Measurements from ENCODE around the gene CAMSAP2. TPM values are rescaled to one million over a fixed set of nuclear protein-coding genes. Genes with fewer than 3 reads are reported as not detected.
"Not testable (repeated sequence)": the region's sequence is repeated elsewhere in the genome, so short reads cannot be mapped to it uniquely, and the experiment has no call there.

CAMSAP2 gene
- total and polyA plus RNA-seq, 9 donors = 14.5 to 44.5 (median 33.6) TPM

DNA sequence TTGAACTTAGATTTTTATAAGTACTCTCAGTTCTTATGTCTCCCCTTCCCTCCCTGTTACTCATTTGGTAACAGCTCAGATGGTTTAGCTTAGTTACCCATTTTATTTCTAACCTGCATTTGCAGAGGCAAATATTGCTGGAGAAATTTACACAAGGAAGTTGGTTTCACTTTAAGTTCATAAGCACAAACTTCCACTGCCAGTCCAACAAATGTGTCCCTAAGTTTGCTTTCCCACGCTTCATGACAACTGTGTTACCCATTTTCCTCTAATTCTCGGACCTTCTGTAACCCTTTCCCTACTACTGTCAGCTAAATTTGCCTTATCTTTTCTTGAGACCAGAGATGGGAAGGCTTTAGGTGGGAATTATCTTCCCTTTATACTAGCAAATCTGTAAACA, 70.2 kb downstream of the CAMSAP2 start:
- Histone ChIP-seq H3K27me3 (no peaks in the 10 kb centered on the region), H3K4me3 (no peak overlapping the region), H3K27ac (no peak overlapping the region), H3K4me1 (ENCODE audit: insufficient read depth) (no peaks in the 10 kb centered on the region), H3K36me3 (no peaks in the 10 kb centered on the region), H3K9me3 (no peaks in the 10 kb centered on the region)
- intact Hi-C loops (cut with DNase I) = loop anchor here in 2 of 4 donors (10.0 kb wide), 2 partner anchors 144 to 184 kb away; partner anchors contain the start of genes DDX59 (in 1 of the 2) and KIF14 (in 1 of the 2)
- no peak for TF ChIP-seq EP300 (IDR thresholded peaks at IDR 0.05)
- DNase-seq = no peak
- 76 to 90% (median 87%) methylated on average over 2 of the region's 2 CpGs for WGBS, 3 donors

DNA sequence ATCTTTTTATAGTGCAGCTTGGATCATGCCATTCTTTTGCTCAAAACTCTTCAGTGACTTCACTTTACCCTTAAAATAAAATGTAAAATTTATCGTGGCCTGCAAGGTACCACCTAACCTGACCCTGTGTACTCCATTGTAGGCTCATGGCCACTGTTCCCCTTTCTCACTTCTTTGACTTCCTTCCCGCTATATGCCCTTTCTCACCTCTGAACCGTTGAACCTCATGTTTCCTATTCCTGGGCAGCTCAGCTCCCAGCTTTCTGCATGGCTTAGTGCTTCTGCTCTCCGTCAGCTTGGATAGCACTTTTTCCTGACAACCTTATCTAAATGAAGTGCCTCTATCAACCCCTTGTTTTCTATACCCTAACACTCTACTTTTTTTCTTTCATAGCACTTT, 73.0 kb downstream of the CAMSAP2 start:
- Histone ChIP-seq H3K4me3 (no peak overlapping the region), H3K4me1 (ENCODE audit: insufficient read depth) (no peaks in the 10 kb centered on the region), H3K27ac (no peak overlapping the region), H3K36me3 (no peaks in the 10 kb centered on the region), H3K27me3 (no peaks in the 10 kb centered on the region), H3K9me3 (no peaks in the 10 kb centered on the region)
- 66 to 73% (median 71%) methylated on average over 4 of the region's 4 CpGs for WGBS, 3 donors
- DNase-seq = no peak
- intact Hi-C loops (cut with DNase I) = loop anchor here in 1 of 4 donors (5.0 kb wide), 1 partner anchor 156 kb away; no protein-coding TSS in a partner anchor
- TF ChIP-seq, protein P1, sequence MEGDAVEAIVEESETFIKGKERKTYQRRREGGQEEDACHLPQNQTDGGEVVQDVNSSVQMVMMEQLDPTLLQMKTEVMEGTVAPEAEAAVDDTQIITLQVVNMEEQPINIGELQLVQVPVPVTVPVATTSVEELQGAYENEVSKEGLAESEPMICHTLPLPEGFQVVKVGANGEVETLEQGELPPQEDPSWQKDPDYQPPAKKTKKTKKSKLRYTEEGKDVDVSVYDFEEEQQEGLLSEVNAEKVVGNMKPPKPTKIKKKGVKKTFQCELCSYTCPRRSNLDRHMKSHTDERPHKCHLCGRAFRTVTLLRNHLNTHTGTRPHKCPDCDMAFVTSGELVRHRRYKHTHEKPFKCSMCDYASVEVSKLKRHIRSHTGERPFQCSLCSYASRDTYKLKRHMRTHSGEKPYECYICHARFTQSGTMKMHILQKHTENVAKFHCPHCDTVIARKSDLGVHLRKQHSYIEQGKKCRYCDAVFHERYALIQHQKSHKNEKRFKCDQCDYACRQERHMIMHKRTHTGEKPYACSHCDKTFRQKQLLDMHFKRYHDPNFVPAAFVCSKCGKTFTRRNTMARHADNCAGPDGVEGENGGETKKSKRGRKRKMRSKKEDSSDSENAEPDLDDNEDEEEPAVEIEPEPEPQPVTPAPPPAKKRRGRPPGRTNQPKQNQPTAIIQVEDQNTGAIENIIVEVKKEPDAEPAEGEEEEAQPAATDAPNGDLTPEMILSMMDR (IDR thresholded peaks at IDR 0.05) = no peak
- TF ChIP-seq POLR2A (IDR thresholded peaks at IDR 0.05) (no peak), EP300 (IDR thresholded peaks at IDR 0.05) (no peak)

GRCh38 chr1:200816624-200817224, 78.0 kb downstream of the CAMSAP2 start:
- DNase-seq; intact Hi-C loops (cut with DNase I); H3K4me3 ChIP-seq; H3K4me1 ChIP-seq (ENCODE audit: insufficient read depth); H3K36me3 ChIP-seq; H3K27ac ChIP-seq; H3K27me3 ChIP-seq; H3K9me3 ChIP-seq: not testable (repeated sequence)
- WGBS, 3 donors = 86 to 89% (median 88%) methylated on average over 24 to 26 of the region's 26 CpGs

GRCh38 chr1:200818248-200818647, 79.6 kb downstream of the CAMSAP2 start:
- no peak for DNase-seq
- no peak overlapping the region for H3K27ac ChIP-seq
- TF ChIP-seq, protein P1 (IDR thresholded peaks at IDR 0.05) = no peak
- TF ChIP-seq POLR2A (IDR thresholded peaks at IDR 0.05) (no peak), EP300 (IDR thresholded peaks at IDR 0.05) (no peak)
- intact Hi-C loops (cut with DNase I) = no loop called here
- H3K9me3 ChIP-seq = no peaks in the 10 kb centered on the region
- peaks cover 1% of the 10 kb centered on the region for H3K4me1 ChIP-seq (ENCODE audit: insufficient read depth)
- 37 to 70% (median 58%) methylated on average over 1 of the region's 1 CpG for WGBS, 3 donors
- no peaks in the 10 kb centered on the region for H3K27me3 ChIP-seq
- no peaks in the 10 kb centered on the region for H3K36me3 ChIP-seq
- H3K4me3 ChIP-seq = no peak overlapping the region

DNA sequence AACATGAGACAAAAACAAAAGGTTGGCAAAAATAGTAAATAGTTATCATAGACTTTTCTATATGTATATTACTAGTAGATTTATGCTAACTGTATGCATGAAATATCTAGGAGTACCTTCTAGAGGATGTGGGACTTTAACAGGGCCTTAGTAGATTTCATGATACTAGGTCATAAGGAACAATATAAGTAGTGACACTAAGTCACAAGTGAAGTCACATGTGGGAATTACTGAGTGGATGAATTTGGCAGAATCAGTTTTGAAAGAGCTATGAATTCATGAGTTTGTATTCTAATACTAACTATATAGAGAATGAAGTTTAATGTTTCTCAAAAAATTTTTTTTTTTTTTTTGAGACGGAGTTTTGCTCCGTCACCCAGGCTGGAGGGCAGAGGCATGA, 81.0 kb downstream of the CAMSAP2 start:
- H3K4me3 ChIP-seq = no peak overlapping the region

More for the DNA sequence above, 81.0 kb downstream of the CAMSAP2 start:
- TF ChIP-seq, protein P1 (IDR thresholded peaks at IDR 0.05) = no peak
- TF ChIP-seq POLR2A (IDR thresholded peaks at IDR 0.05) (no peak), EP300 (IDR thresholded peaks at IDR 0.05) (no peak)
- 95 to 100% (median 98%) methylated on average over 2 of the region's 2 CpGs for WGBS, 3 donors
- Histone ChIP-seq H3K36me3 (no peaks in the 10 kb centered on the region), H3K4me1 (ENCODE audit: insufficient read depth) (peaks cover 1% of the 10 kb centered on the region), H3K27me3 (no peaks in the 10 kb centered on the region), H3K9me3 (no peaks in the 10 kb centered on the region), H3K27ac (no peak overlapping the region)
- intact Hi-C loops (cut with DNase I) = no loop called here
- DNase-seq = no peak
